HG02642 (cell line): Measurements from ENCODE around the gene LONRF2.

Experiments
- ATAC-seq: cut with Tn5 transposase; IDR thresholded peaks from one replicate; pipeline ENCODE4 v1.9.1; 2021; ENCODE audit warnings: mild to moderate bottlenecking; ENCODE audit not compliant: unreplicated experiment, poor library complexity

LONRF2 gene

GRCh38 chr2:100239486-100240210 is 82.7 kb downstream of the LONRF2 start:
- no peak for ATAC-seq

GRCh38 chr2:100238471-100238870 is 83.8 kb downstream of the LONRF2 start:
- ATAC-seq = no peak

- no peak for ATAC-seq
Measured at GRCh38 chr2:100237770-100238169, 84.5 kb downstream of the LONRF2 start.

GRCh38 chr2:100237163-100237562 is 85.1 kb downstream of the LONRF2 start:
- ATAC-seq = no peak

- no peak for ATAC-seq
Measured at GRCh38 chr2:100236166-100236565, 86.1 kb downstream of the LONRF2 start.

GRCh38 chr2:100235581-100235980 is 86.7 kb downstream of the LONRF2 start:
- no peak for ATAC-seq

- peak; percentile 98 for ATAC-seq
Measured at GRCh38 chr2:100235098-100235497, 87.2 kb downstream of the LONRF2 start.

- no peak for ATAC-seq
Measured at GRCh38 chr2:100234141-100234540, 88.2 kb downstream of the LONRF2 start.

GRCh38 chr2:100233061-100233460 is 89.2 kb downstream of the LONRF2 start:
- no peak for ATAC-seq

- no peak for ATAC-seq
Measured at GRCh38 chr2:100230754-100231153, 91.5 kb downstream of the LONRF2 start.

GRCh38 chr2:100228967-100229366 is 93.3 kb downstream of the LONRF2 start:
- no peak for ATAC-seq

GRCh38 chr2:100228415-100228814 is 93.9 kb downstream of the LONRF2 start:
- no peak for ATAC-seq

GRCh38 chr2:100224988-100225710 is 97.2 kb downstream of the LONRF2 start:
- no peak for ATAC-seq

GRCh38 chr2:100223502-100223901 is 98.8 kb downstream of the LONRF2 start:
- ATAC-seq = no peak
